ENCODE measurements around the gene CACNA1E.

DNA sequence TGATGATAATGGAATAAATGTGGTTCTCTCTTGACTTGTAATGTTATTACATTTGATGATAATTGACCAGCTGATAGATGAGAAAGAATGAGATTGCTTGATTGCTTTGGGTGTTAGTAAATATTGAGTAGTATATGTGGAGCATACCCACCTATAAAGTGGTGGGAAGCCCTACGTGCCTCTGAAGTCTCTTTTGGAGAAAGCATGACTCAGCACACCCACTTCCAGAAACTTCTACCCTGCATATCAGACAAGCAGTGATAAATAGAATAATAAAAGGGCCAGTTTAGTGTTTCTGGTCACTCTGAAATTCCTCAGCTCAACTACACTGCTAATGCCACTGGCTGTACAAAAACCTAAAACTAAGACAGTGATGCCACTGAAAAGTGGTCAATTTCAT lies 289.4 kb downstream of the CACNA1E start:
- TF ChIP-seq, protein P1, sequence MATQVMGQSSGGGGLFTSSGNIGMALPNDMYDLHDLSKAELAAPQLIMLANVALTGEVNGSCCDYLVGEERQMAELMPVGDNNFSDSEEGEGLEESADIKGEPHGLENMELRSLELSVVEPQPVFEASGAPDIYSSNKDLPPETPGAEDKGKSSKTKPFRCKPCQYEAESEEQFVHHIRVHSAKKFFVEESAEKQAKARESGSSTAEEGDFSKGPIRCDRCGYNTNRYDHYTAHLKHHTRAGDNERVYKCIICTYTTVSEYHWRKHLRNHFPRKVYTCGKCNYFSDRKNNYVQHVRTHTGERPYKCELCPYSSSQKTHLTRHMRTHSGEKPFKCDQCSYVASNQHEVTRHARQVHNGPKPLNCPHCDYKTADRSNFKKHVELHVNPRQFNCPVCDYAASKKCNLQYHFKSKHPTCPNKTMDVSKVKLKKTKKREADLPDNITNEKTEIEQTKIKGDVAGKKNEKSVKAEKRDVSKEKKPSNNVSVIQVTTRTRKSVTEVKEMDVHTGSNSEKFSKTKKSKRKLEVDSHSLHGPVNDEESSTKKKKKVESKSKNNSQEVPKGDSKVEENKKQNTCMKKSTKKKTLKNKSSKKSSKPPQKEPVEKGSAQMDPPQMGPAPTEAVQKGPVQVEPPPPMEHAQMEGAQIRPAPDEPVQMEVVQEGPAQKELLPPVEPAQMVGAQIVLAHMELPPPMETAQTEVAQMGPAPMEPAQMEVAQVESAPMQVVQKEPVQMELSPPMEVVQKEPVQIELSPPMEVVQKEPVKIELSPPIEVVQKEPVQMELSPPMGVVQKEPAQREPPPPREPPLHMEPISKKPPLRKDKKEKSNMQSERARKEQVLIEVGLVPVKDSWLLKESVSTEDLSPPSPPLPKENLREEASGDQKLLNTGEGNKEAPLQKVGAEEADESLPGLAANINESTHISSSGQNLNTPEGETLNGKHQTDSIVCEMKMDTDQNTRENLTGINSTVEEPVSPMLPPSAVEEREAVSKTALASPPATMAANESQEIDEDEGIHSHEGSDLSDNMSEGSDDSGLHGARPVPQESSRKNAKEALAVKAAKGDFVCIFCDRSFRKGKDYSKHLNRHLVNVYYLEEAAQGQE (IDR thresholded peaks at IDR 0.05; ENCODE audit: unreplicated experiment), result no peak
- TF ChIP-seq CTCF (conservative IDR thresholded peaks at IDR 0.05; ENCODE audit: low read depth in 2 of 2), result no peak
